Measurements from ENCODE around the gene BCOR. TPM values are rescaled to one million over a fixed set of nuclear protein-coding genes. Genes with fewer than 3 reads are reported as not detected.

Gene BCOR
- total and polyA plus RNA-seq, 2 of the 4 experiments (the other 2 are of a cell fraction) = 7.5 to 9.0 TPM

- no peak for TF ChIP-seq RAD21 (IDR thresholded peaks at IDR 0.05; ENCODE audit: low read length)
These were observed 1.5 kb upstream of the BCOR start (continued) for GRCh38 chrX:40099055-40099958.

DNA sequence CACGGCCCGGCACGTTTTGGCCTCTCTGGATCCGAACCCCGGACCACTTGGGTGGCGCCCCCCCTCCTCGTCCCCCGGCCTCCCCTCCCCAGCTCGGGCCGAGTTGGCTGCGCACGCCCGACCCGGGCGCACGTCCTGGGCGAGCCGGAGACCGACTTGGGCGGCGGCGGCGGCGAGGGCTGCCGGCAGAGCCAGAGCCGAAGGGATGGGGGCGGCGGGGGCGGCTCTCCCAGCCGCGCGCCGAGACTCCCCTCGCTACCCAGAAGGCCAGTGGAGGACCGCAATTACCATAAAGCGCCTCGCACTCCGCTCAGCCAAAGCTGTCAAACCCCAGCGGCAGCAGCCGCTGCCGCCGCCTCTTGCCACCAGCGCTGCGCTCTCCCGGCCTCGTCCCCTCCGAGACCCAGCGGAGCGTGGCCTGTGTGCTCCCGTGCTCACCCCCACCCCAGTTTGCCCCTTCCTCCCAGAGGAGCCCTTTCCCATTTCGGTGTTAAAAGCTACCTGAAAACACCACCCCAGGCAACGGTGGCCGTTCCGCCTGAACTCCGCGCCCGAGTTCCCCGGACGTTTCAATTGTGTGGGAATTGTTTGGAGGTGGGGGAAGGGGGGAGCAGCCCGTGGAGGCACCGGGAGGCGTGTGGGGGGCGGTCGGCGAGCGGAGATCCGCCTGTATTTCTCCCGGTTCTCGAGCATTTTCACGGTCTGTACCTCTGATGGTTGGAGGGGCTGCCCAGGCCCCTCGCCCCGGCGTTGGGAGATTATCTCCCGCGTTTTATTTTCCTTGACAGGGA is 701 bp upstream of the BCOR start:
- Histone ChIP-seq H4K91ac (ENCODE audit: insufficient read depth, low read depth, low read length) (no peak overlapping the region), H3K56ac (ENCODE audit: extremely low read depth, insufficient read depth, low read length) (no peak overlapping the region), H4K20me1 (ENCODE audit: insufficient read depth, low read length) (peaks cover 17% of the 10 kb centered on the region), H4K8ac (ENCODE audit: low read depth in 2 of 2, low read length in 2 of 2) (peak overlapping the region in 1 of 2 experiments; percentile 25; a peak in 1 of 4 replicates), H3K23ac (ENCODE audit: low read depth, low read length) (no peak overlapping the region; the same call in 1 of the 2 replicates), H3K36me3 (ENCODE audit: control insufficient read depth, insufficient read depth, low read length) (no peaks in the 10 kb centered on the region), H2AK9ac (replicated peaks; ENCODE audit: low read depth, low read length, poor library complexity) (peak overlapping the region; percentile 33), H2BK5ac (ENCODE audit: low read depth, low read length, poor library complexity, severe bottlenecking) (peak overlapping the region; percentile 60), H3K9me3 (ENCODE audit: control insufficient read depth, insufficient read depth, low read length) (no peaks in the 10 kb centered on the region), H3K27ac (ENCODE audit: insufficient read depth, low read length) (peak overlapping the region; percentile 66), H3K18ac (ENCODE audit: low read depth, low read length) (no peak overlapping the region; the same call in 1 of the 2 replicates), H3K27me3 (ENCODE audit: control insufficient read depth, insufficient read depth, low read length) (no peaks in the 10 kb centered on the region; the same call in 1 of the 2 replicates), H3K4me2 (ENCODE audit: low read depth, low read length) (peak overlapping the region; percentile 84), H3K9ac (ENCODE audit: low read depth, low read length) (peak overlapping the region; percentile 50), H3K14ac (replicated peaks; ENCODE audit: low read depth, low read length) (no peak overlapping the region), H2BK15ac (ENCODE audit: low read depth, low read length) (no peak overlapping the region), H3K79me1 (ENCODE audit: low read depth in 1 of 2, low read length in 2 of 2) (peaks cover 0 to 15% of the 10 kb centered on the region in 2 experiments; a peak in 2 of 4 replicates), H2AK5ac (ENCODE audit: low read depth, low read length) (no peak overlapping the region), H2AFZ (replicated peaks; ENCODE audit: low read length, poor library complexity) (peak overlapping the region; percentile 69), H2BK20ac (ENCODE audit: low read depth, low read length) (no peak overlapping the region), H2BK120ac (ENCODE audit: low read depth, low read length) (no peak overlapping the region), H3K4me3 (ENCODE audit: insufficient read depth, low read depth, low read length) (peak overlapping the region; percentile 86), H3K4ac (ENCODE audit: low read depth, low read length) (0 out of 2 replicates have a peak overlapping the region, but pooled peaks have one; percentile 50), H3K4me1 (ENCODE audit: control insufficient read depth, insufficient read depth, low read length) (peaks cover 3% of the 10 kb centered on the region), H4K5ac (ENCODE audit: low read depth, low read length) (no peak overlapping the region), H3K9me1 (ENCODE audit: insufficient read depth, low read length) (no peaks in the 10 kb centered on the region)
- DNase-seq (no peak), ATAC-seq (ENCODE audit: low read depth) (peak; percentile 21)
- TF ChIP-seq RAD21 (IDR thresholded peaks at IDR 0.05; ENCODE audit: low read length) = no peak
- peak; percentile 54; the same call in 1 of the 2 replicates for TF ChIP-seq POLR2A (IDR thresholded peaks at IDR 0.05; ENCODE audit: low read depth, low read length)
- ChIA-PET POLR2A (ENCODE audit: unreplicated experiment) (interaction anchor here (0.6 to 1.0 kb wide), 3 partner anchors 30 to 201 kb away, joined by 3 read pairs; no protein-coding TSS in a partner anchor), CTCF (no interaction called here)
- in situ Hi-C loops (cut with MboI; ENCODE audit: low sequenced_read_pairs) (no loop called here), dilution Hi-C loops (cut with HindIII; ENCODE audit: low sequenced_read_pairs, unreplicated experiment) (no loop called here), intact Hi-C loops (cut with micrococcal nuclease) (loop anchor here (1.0 to 10.0 kb wide), 4 partner anchors 54 to 444 kb away; no protein-coding TSS in a partner anchor)
- WGBS, 2 experiments (ENCODE audit: extremely low coverage in 2 of 2, insufficient read length in 1 of 2) = 10% methylated on average over 16 of the region's 75 CpGs; no CpG with 5 or more reads in 1 of the 2 experiments
- BruUV-seq (replicated peaks) = no TSS peak
